HepG2 (cell line): ENCODE measurements around the gene MYOC. TPM values are rescaled to one million over a fixed set of nuclear protein-coding genes. Genes with fewer than 3 reads are reported as not detected.

Experiments
- ATAC-seq: fragments of 200-7000 bp; cut with Tn5 transposase; 3 replicates; pipeline ENCODE4 v1.9.1; 2020; ENCODE audit warnings: mild to moderate bottlenecking, moderate library complexity
- BruUV-seq: library from RNA; stranded (reverse); fragments of 400-500 nt; replicated peaks from 2 replicates; lab custom pipeline; 2021; lab: Mats Ljungman, UMichigan
- CTCF ChIA-PET: fragments of 300-600 bp; formaldehyde crosslinking; extraction: SDS; loops from one replicate; lab custom pipeline; 2021; ENCODE audit warnings: low total read pairs, inconsistent platforms, low intra/inter-chr PET ratio; lab: Yijun Ruan, JAX
- POLR2A ChIA-PET: fragments of 350-600 bp; sonication (Branson Sonifier 250); formaldehyde crosslinking; loops from one replicate; lab custom pipeline; 2020; ENCODE audit warnings: antibody characterized with exemption, inconsistent platforms; lab: Yijun Ruan, JAX
- DNase-seq: peaks from one replicate; pipeline ENCODE4 v3.0.0-alpha.2; 2015; ENCODE audit warnings: low spot score
- FAIRE-seq: peaks from 3 replicates; lab custom pipeline; 2011; peaks lifted over from hg19 to GRCh38; lab: Jason Lieb, UNC
- H2AFZ ChIP-seq: one replicate; pipeline ENCODE4 v1.6.1; 2011; ENCODE audit warnings: low read length, inconsistent platforms
- H3K27ac ChIP-seq: fragments of 300-600 bp; 3 replicates; pipeline ENCODE4 v1.8.0; 2011; ENCODE audit warnings: mixed run types, mild to moderate bottlenecking, mixed read lengths, low read length, inconsistent platforms; ENCODE audit not compliant: insufficient read depth; ENCODE audit errors: extremely low read length
- H3K27me3 ChIP-seq, 2 experiments: fragments of 200-600 bp in 1 of 2; 2 replicates in 1 of 2; 3 replicates in 1 of 2; pipeline versions ENCODE4 v1.6.0 to v1.8.0; 2011; ENCODE audit warnings: low read length in 2 of 2, mild to moderate bottlenecking in 2 of 2, moderate library complexity in 2 of 2, inconsistent platforms in 1 of 2; ENCODE audit not compliant: insufficient read depth in 2 of 2, control insufficient read depth in 1 of 2
- H3K36me3 ChIP-seq, 2 experiments: fragments of 200-600 bp in 1 of 2; replicated peaks in 1 of 2; 2 replicates in 1 of 2; 3 replicates in 1 of 2; pipeline versions ENCODE4 v1.5.1 to v1.8.0; 2011; ENCODE audit warnings: low read length in 2 of 2, inconsistent platforms in 1 of 2; ENCODE audit not compliant: insufficient read depth in 2 of 2, control insufficient read depth in 1 of 2
- H3K4me1 ChIP-seq: 2 replicates; pipeline ENCODE4 v1.5.1; 2012; ENCODE audit warnings: low read length, inconsistent platforms; ENCODE audit not compliant: insufficient read depth
- H3K4me2 ChIP-seq: 2 replicates; pipeline ENCODE4 v1.6.0; 2011; ENCODE audit warnings: low read depth, low read length, inconsistent platforms
- H3K4me3 ChIP-seq, 3 experiments: fragments of 200-600 bp in 1 of 3; sonication (generic), shearing (Covaris generic) in 1 of 3; replicated peaks in 1 of 3; 2 replicates each; pipeline ENCODE4 v1.5.1; 2011 to 2016; ENCODE audit warnings: low read length in 3 of 3, inconsistent platforms in 2 of 3, low read depth in 2 of 3, mild to moderate bottlenecking in 2 of 3, control low read depth in 1 of 3, mixed read lengths in 1 of 3; ENCODE audit not compliant: insufficient read depth in 1 of 3
- H3K79me2 ChIP-seq: one replicate; pipeline ENCODE4 v1.6.1; 2011; ENCODE audit warnings: low read length, inconsistent platforms; ENCODE audit not compliant: insufficient read depth
- H3K9ac ChIP-seq: 2 replicates; pipeline ENCODE4 v1.6.0; 2011; ENCODE audit warnings: mild to moderate bottlenecking, low read depth, low read length, inconsistent platforms; ENCODE audit not compliant: insufficient read depth
- H3K9me3 ChIP-seq: 2 replicates; pipeline ENCODE4 v1.5.1; 2012; ENCODE audit warnings: mild to moderate bottlenecking, low read length
- H4K20me1 ChIP-seq: 2 replicates; pipeline ENCODE4 v1.6.0; 2011; ENCODE audit warnings: inconsistent platforms, mild to moderate bottlenecking, low read length, moderate library complexity; ENCODE audit not compliant: insufficient read depth
- ARID4A ChIP-seq: sonication (generic); formaldehyde crosslinking; IDR thresholded peaks from 2 replicates; pipeline ENCODE4 v1.5.0; 2020; ENCODE audit warnings: mild to moderate bottlenecking, missing genetic modification reagents, borderline replicate concordance
- HNRNPK ChIP-seq: fragments of 200-400 bp; formaldehyde crosslinking; IDR thresholded peaks from 2 replicates; pipeline ENCODE4 v1.6.1; 2018; ENCODE audit warnings: low read length, low read depth, moderate library complexity, mild to moderate bottlenecking; ENCODE audit not compliant: poor library complexity, severe bottlenecking
- MAFG ChIP-seq: sonication (generic); formaldehyde crosslinking; IDR thresholded peaks from 2 replicates; pipeline ENCODE4 v1.5.1; 2020; ENCODE audit warnings: mild to moderate bottlenecking, missing genetic modification reagents
- NR0B2 ChIP-seq: sonication (generic); formaldehyde crosslinking; IDR thresholded peaks from 2 replicates; pipeline ENCODE4 v1.4.0; 2020; ENCODE audit warnings: mild to moderate bottlenecking, missing genetic modification reagents
- SMAD3 ChIP-seq: sonication (generic); formaldehyde crosslinking; IDR thresholded peaks from 2 replicates; pipeline ENCODE4 v1.4.0; 2020; ENCODE audit warnings: missing genetic modification reagents
- SMARCE1 ChIP-seq: fragments of 450-650 bp; IDR thresholded peaks from 2 replicates; pipeline ENCODE4 v1.6.1; 2017; ENCODE audit warnings: borderline replicate concordance
- ZBTB4 ChIP-seq: sonication (generic); formaldehyde crosslinking; IDR thresholded peaks from 2 replicates; pipeline ENCODE4 v1.4.0; 2020; ENCODE audit warnings: missing genetic modification reagents, mild to moderate bottlenecking, borderline replicate concordance
- ZNF550 ChIP-seq: sonication (generic); formaldehyde crosslinking; IDR thresholded peaks from 2 replicates; pipeline ENCODE4 v1.4.0; 2020; ENCODE audit warnings: mild to moderate bottlenecking, missing genetic modification reagents, borderline replicate concordance
- ZNF639 ChIP-seq: conservative IDR thresholded peaks from 2 replicates; pipeline ENCODE4 v1.6.1; 2018; ENCODE audit warnings: missing genetic modification reagents
- ZSCAN30 ChIP-seq: sonication (generic); formaldehyde crosslinking; IDR thresholded peaks from 2 replicates; pipeline ENCODE4 v1.5.0; 2020; ENCODE audit warnings: mild to moderate bottlenecking, missing genetic modification reagents
- WGBS: methylation state at CpG from one replicate; pipeline ENCODE4 v1.1.6; 2017; ENCODE audit warnings: low lambda C conversion rate; 5-methylcytosine and 5-hydroxymethylcytosine counted together
- in situ Hi-C: cut with HindIII; loops from 2 replicates; pipeline ENCODE4 v1.10.0; 2017; ENCODE audit warnings: low pct_unique_long_range_greater_than_20kb; ENCODE audit not compliant: extremely low pct_ligation_motif_present
- intact Hi-C: fragments of 100-400 bp; cut with micrococcal nuclease; formaldehyde crosslinking; loops from one replicate; pipeline ENCODE4 v1.10.0; 2022; ENCODE audit not compliant: unreplicated experiment
- polyA plus RNA-seq, 8 experiments: library from polyadenylated mRNA; depleted of rRNA in 3 of 8; stranded (reverse) in 7 of 8; unstranded in 1 of 8; fragments of >200 nt; fragmentation: Illumina TruSeq in 4 of 8; extraction: Trizol in 4 of 8; gene quantifications; 2 replicates each; pipeline versions ENCODE4 v1.2.1 to v1.2.3, GENCODE V29; 2011 to 2016; ENCODE audit warnings: low read depth in 4 of 8, missing spikeins in 1 of 8, mixed read lengths in 1 of 8; ENCODE audit not compliant: insufficient read depth in 1 of 8
- total RNA-seq, 5 experiments: library from RNA; depleted of rRNA; stranded (reverse); fragments of >200 nt; fragmentation: Illumina TruSeq; extraction: Trizol; gene quantifications; 2 replicates each; pipeline ENCODE4 v1.2.3, GENCODE V29; 2016; ENCODE audit warnings: low read depth in 1 of 5

MYOC gene
- total and polyA plus RNA-seq, 2 of the 13 experiments (the other 11 are each of a cell fraction or from before 2014, with no cell fraction given): not detected

- POLR2A ChIA-PET: no interaction called here
- no peak for DNase-seq
- no TSS peak for BruUV-seq
- Histone ChIP-seq H3K27me3 (peaks cover 0 to 3% of the 10 kb centered on the region in 2 experiments; a peak in 1 of 5 replicates), H3K9ac (no peak overlapping the region), H2AFZ (no peak overlapping the region), H3K9me3 (no peaks in the 10 kb centered on the region), H4K20me1 (no peaks in the 10 kb centered on the region), H3K4me1 (no peaks in the 10 kb centered on the region), H3K36me3 (no peaks in the 10 kb centered on the region), H3K4me2 (no peak overlapping the region), H3K4me3 (no peak overlapping the region), H3K27ac (no peak overlapping the region), H3K79me2 (no peaks in the 10 kb centered on the region)
- intact Hi-C loops: no loop called here
- no peak for ATAC-seq
- in situ Hi-C loops: no loop called here
- WGBS: 79% methylated on average over 5 of the region's 5 CpGs
- CTCF ChIA-PET: no interaction called here
- TF ChIP-seq ARID4A (CRISPR knock-in tag) (no peak), ZNF639 (CRISPR knock-in tag) (no peak), NR0B2 (CRISPR knock-in tag) (no peak), ZNF550 (CRISPR knock-in tag) (no peak), ZSCAN30 (CRISPR knock-in tag) (no peak), ZBTB4 (no peak), HNRNPK (no peak), SMARCE1 (no peak), SMAD3 (CRISPR knock-in tag) (no peak), MAFG (CRISPR knock-in tag) (no peak)
- no peak for FAIRE-seq
Measured at GRCh38 chr1:171661076-171661650, 8.7 kb upstream of the MYOC start.
